Hepatocyte (in vitro differentiated cells): Measurements from ENCODE around the gene OSBPL6. TPM values are rescaled to one million over a fixed set of nuclear protein-coding genes. Genes with fewer than 3 reads are reported as not detected.
A peak's percentile ranks its signal among the peaks of the same experiment; 100 is the strongest.
"Not testable (repeated sequence)": the region's sequence is repeated elsewhere in the genome, so short reads cannot be mapped to it uniquely, and the experiment has no call there.

Experiments
- DNase-seq: peaks from one replicate; pipeline ENCODE4 v3.0.0-alpha.2; 2016; ENCODE audit warnings: low spot score
- H2AFZ ChIP-seq: fragments of 200-600 bp; sonication (generic); 2 replicates; pipeline ENCODE4 v1.6.0; 2016; ENCODE audit warnings: antibody characterized with exemption, mild to moderate bottlenecking
- H3K27ac ChIP-seq: fragments of 200-600 bp; sonication (generic); 2 replicates; pipeline ENCODE4 v1.5.1; 2016; ENCODE audit warnings: mild to moderate bottlenecking
- H3K27me3 ChIP-seq: fragments of 200-600 bp; sonication (generic); 2 replicates; pipeline ENCODE4 v1.6.1; 2016
- H3K36me3 ChIP-seq: fragments of 200-600 bp; sonication (generic); replicated peaks from 2 replicates; pipeline ENCODE4 v1.5.1; 2016; ENCODE audit warnings: low read depth; ENCODE audit not compliant: insufficient read depth
- H3K4me1 ChIP-seq: fragments of 200-600 bp; sonication (generic); 2 replicates; pipeline ENCODE4 v1.5.1; 2016; ENCODE audit warnings: mild to moderate bottlenecking, moderate library complexity; ENCODE audit not compliant: insufficient read depth
- H3K4me2 ChIP-seq: fragments of 200-600 bp; sonication (generic); 2 replicates; pipeline ENCODE4 v1.6.0; 2016
- H3K4me3 ChIP-seq: fragments of 200-600 bp; sonication (generic); 2 replicates; pipeline ENCODE4 v1.5.1; 2016; ENCODE audit warnings: mild to moderate bottlenecking
- H3K79me2 ChIP-seq: fragments of 200-600 bp; sonication (generic); 2 replicates; pipeline ENCODE4 v1.6.0; 2017; ENCODE audit warnings: mild to moderate bottlenecking
- H3K9me2 ChIP-seq: fragments of 200-600 bp; sonication (generic); replicated peaks from 2 replicates; pipeline ENCODE4 v1.6.0; 2017; ENCODE audit warnings: mild to moderate bottlenecking; ENCODE audit not compliant: insufficient read depth
- H3K9me3 ChIP-seq: fragments of 200-600 bp; sonication (generic); 2 replicates; pipeline ENCODE4 v1.5.1; 2016; ENCODE audit warnings: low read depth, mild to moderate bottlenecking
- H4K20me1 ChIP-seq: fragments of 200-600 bp; sonication (generic); 2 replicates; pipeline ENCODE4 v1.6.0; 2016; ENCODE audit warnings: mild to moderate bottlenecking; ENCODE audit not compliant: insufficient read depth, poor library complexity, severe bottlenecking
- EZH2 ChIP-seq: fragments of 200-600 bp; sonication (generic); IDR thresholded peaks from 2 replicates; pipeline ENCODE4 v1.6.1; 2016; ENCODE audit warnings: antibody characterized with exemption, mild to moderate bottlenecking, borderline replicate concordance
- EZH2phosphoT487 ChIP-seq: fragments of 200-600 bp; sonication (generic); IDR thresholded peaks from one replicate; pipeline ENCODE4 v1.6.1; 2018; ENCODE audit warnings: antibody characterized with exemption, mild to moderate bottlenecking, low read depth, moderate library complexity; ENCODE audit not compliant: unreplicated experiment, severe bottlenecking
- WGBS: methylation state at CpG from one replicate; pipeline ENCODE4 v1.1.6; 2016; ENCODE audit warnings: low lambda C conversion rate; ENCODE audit errors: missing lambda C conversion rate; 5-methylcytosine and 5-hydroxymethylcytosine counted together
- polyA plus RNA-seq: library from polyadenylated mRNA; unstranded; fragments of >200 nt; fragmentation: Nextera tagmentation; extraction: Ambion mirVana; gene quantifications from 2 replicates; pipeline ENCODE4 v1.2.1, GENCODE V29; 2016
- total RNA-seq: library from RNA; depleted of rRNA; stranded (reverse); fragments of >200 nt; gene quantifications from 2 replicates; pipeline ENCODE4 v1.2.3, GENCODE V29; 2014
- TF ChIP-seq, protein P1 (sequence below): fragments of 200-600 bp; sonication (generic); IDR thresholded peaks from 2 replicates; pipeline ENCODE4 v1.5.1; 2016; ENCODE audit warnings: antibody characterized with exemption, mild to moderate bottlenecking; ENCODE audit not compliant: poor library complexity

The OSBPL6 gene
- total and polyA plus RNA-seq, 2 experiments from 2014 or later, result 2.5 to 3.0 TPM

DNA sequence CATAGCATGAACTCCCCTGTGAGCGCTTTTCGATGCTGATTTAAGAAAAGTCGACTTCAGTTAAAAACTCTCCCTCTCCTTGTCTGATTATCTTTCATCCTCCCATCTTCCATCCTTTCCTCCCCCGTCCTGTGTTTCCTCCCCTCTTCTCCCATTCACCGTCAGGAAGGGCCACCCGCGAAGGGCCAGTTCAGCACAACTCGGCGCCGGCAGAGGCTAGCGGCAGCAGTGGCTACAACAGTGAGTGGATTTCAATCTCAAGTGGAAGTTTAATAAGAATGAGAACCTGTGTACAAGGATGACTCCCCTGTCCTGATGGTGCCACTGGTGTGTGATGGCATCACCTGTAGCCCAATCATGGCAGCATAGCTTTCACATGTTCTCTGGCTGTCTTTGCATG lies 149.8 kb downstream of the OSBPL6 start:
- H3K27ac ChIP-seq, result no peak overlapping the region
- no peaks in the 10 kb centered on the region for H4K20me1 ChIP-seq
- DNase-seq, result no peak
- H3K36me3 ChIP-seq, result no peaks in the 10 kb centered on the region
- TF ChIP-seq, protein P1, sequence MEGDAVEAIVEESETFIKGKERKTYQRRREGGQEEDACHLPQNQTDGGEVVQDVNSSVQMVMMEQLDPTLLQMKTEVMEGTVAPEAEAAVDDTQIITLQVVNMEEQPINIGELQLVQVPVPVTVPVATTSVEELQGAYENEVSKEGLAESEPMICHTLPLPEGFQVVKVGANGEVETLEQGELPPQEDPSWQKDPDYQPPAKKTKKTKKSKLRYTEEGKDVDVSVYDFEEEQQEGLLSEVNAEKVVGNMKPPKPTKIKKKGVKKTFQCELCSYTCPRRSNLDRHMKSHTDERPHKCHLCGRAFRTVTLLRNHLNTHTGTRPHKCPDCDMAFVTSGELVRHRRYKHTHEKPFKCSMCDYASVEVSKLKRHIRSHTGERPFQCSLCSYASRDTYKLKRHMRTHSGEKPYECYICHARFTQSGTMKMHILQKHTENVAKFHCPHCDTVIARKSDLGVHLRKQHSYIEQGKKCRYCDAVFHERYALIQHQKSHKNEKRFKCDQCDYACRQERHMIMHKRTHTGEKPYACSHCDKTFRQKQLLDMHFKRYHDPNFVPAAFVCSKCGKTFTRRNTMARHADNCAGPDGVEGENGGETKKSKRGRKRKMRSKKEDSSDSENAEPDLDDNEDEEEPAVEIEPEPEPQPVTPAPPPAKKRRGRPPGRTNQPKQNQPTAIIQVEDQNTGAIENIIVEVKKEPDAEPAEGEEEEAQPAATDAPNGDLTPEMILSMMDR, result no peak
- TF ChIP-seq EZH2, result no peak
- no peak for TF ChIP-seq EZH2phosphoT487
- H3K4me3 ChIP-seq, result no peak overlapping the region
- no peaks in the 10 kb centered on the region for H3K27me3 ChIP-seq
- no peaks in the 10 kb centered on the region for H3K79me2 ChIP-seq
- WGBS, result 98% methylated on average over 11 of the region's 11 CpGs
- H3K9me2 ChIP-seq, result no peaks in the 10 kb centered on the region
- H3K9me3 ChIP-seq, result no peaks in the 10 kb centered on the region
- no peak overlapping the region for H2AFZ ChIP-seq
- H3K4me1 ChIP-seq, result no peaks in the 10 kb centered on the region
- no peak overlapping the region for H3K4me2 ChIP-seq

DNA sequence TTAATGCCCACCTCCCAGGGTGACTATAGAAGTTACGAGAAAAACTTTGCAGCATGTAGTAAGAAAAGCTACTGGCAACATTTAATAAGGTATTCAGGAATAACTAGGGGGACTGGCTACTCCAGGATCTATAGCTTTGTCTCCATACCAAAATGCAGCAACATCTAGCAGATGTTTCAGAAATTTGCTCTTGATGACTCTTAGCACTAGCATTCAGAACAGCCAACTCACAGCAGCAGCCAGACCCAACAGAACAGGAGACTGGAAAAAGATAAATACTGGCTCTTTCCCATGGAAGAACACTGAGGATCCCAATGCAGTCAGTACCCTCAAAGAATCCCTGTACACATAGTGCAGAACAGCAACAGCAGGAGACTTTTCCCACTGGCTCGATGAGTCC lies 151.6 kb downstream of the OSBPL6 start:
- H2AFZ ChIP-seq, result no peak overlapping the region
- H3K36me3 ChIP-seq, result no peaks in the 10 kb centered on the region
- no peaks in the 10 kb centered on the region for H4K20me1 ChIP-seq
- H3K9me3 ChIP-seq, result no peaks in the 10 kb centered on the region
- no peak overlapping the region for H3K4me3 ChIP-seq
- H3K4me1 ChIP-seq, result no peaks in the 10 kb centered on the region
- no peaks in the 10 kb centered on the region for H3K27me3 ChIP-seq
- no peak overlapping the region for H3K27ac ChIP-seq
- 91% methylated on average over 2 of the region's 2 CpGs for WGBS
- TF ChIP-seq, protein P1, result no peak
- no peak for TF ChIP-seq EZH2phosphoT487
- no peak for TF ChIP-seq EZH2
- H3K9me2 ChIP-seq, result no peaks in the 10 kb centered on the region
- no peak overlapping the region for H3K4me2 ChIP-seq
- H3K79me2 ChIP-seq, result no peaks in the 10 kb centered on the region
- no peak for DNase-seq

DNA sequence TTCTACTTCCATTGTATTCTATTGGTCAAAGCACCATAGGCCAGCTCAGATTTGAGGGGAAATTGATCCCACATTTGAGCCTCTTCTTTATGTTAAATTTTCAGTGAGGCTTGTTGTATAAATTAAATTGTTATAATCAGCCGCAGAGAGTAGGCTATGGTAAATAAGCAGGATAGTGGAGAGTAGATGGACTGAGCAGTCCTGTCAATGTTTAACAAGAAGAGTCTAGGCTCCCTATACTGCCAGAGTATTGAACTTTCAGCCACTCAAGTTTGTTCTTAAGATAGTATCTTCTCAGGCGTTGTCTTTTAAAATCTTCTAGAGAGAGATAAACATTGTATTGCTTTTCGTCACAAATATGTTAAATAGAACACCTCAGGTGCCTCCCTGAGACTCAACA lies 155.7 kb downstream of the OSBPL6 start:
- H3K36me3 ChIP-seq, result no peaks in the 10 kb centered on the region
- TF ChIP-seq, protein P1, result no peak
- TF ChIP-seq EZH2phosphoT487, result no peak
- no peak for DNase-seq
- H3K9me3 ChIP-seq, result no peaks in the 10 kb centered on the region
- 59% methylated on average over 3 of the region's 3 CpGs for WGBS
- no peak overlapping the region for H3K4me3 ChIP-seq
- no peaks in the 10 kb centered on the region for H3K9me2 ChIP-seq
- no peak overlapping the region for H3K27ac ChIP-seq
- H4K20me1 ChIP-seq, result no peaks in the 10 kb centered on the region
- no peaks in the 10 kb centered on the region for H3K27me3 ChIP-seq
- H3K4me2 ChIP-seq, result peak overlapping the region; percentile 22
- H2AFZ ChIP-seq, result no peak overlapping the region
- no peaks in the 10 kb centered on the region for H3K4me1 ChIP-seq
- H3K79me2 ChIP-seq, result no peaks in the 10 kb centered on the region

DNA sequence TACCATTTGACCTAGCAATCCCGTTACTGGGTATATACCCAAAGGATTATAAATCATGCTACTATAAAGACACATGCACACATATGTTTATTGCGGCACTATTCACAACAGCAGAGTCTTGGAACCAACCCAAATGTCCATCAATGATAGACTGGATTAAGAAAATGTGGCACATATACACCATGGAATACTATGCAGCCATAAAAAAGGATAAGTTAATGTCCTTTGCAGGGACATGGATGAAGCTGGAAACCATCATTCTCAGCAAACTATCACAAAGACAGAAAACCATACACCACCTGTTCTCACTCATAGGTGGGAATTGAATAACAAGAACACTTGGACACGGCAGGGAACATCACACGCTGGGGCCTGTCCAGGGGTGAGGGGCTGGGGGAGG lies 163.4 kb downstream of the OSBPL6 start:
- H3K9me2 ChIP-seq, H3K27ac ChIP-seq, H3K4me3 ChIP-seq, H3K27me3 ChIP-seq, H3K79me2 ChIP-seq, H4K20me1 ChIP-seq, H2AFZ ChIP-seq, H3K4me1 ChIP-seq, H3K4me2 ChIP-seq, H3K9me3 ChIP-seq, DNase-seq, H3K36me3 ChIP-seq: not testable (repeated sequence)
- 95% methylated on average over 4 of the region's 4 CpGs for WGBS
